ENCODE data around the gene NOS2.
A peak's percentile ranks its signal among the peaks of the same experiment; 100 is the strongest.
"Not testable (repeated sequence)": the region's sequence is repeated elsewhere in the genome, so short reads cannot be mapped to it uniquely, and the experiment has no call there.

NOS2 gene

GRCh38 chr17:27800522-27800921 is at the start of gene NOS2:
NOS2 (minus strand) TSS chr17:27800529; CDS start chr17:27798809, 1,720 bp downstream.
- no peaks in the 10 kb centered on the region for H3K36me3 Mint-ChIP-seq (ENCODE audit: insufficient read depth)

GRCh38 chr17:27849474-27850185 is 49.3 kb upstream of the NOS2 start:
- DNase-seq (ENCODE audit: low spot score in 2 of 2) (no peak), ATAC-seq (replicated peaks; ENCODE audit: extremely low read depth, poor library complexity, severe bottlenecking) (no peak)
- peaks cover 23% of the 10 kb centered on the region for H3K4me1 Mint-ChIP-seq
- H3K27ac Mint-ChIP-seq (ENCODE audit: low read depth), result no peak overlapping the region
- H3K27me3 Mint-ChIP-seq, result peaks cover under 1% of the 10 kb centered on the region
- H3K36me3 Mint-ChIP-seq (ENCODE audit: insufficient read depth), result peaks cover 1% of the 10 kb centered on the region
- H3K9me3 Mint-ChIP-seq, result no peaks in the 10 kb centered on the region
- no peak overlapping the region for H3K4me3 Mint-ChIP-seq

More at GRCh38 chr17:27800522-27800921, at the start of gene NOS2:
- ATAC-seq (replicated peaks; ENCODE audit: extremely low read depth, poor library complexity, severe bottlenecking) (no peak), DNase-seq (ENCODE audit: low spot score in 2 of 2) (no peak)
- Mint-ChIP-seq H3K27ac (ENCODE audit: low read depth) (no peak within 1 kb of the TSS), H3K27me3 (peaks cover 33% of the 10 kb centered on the region), H3K4me1 (peaks cover 8% of the 10 kb centered on the region), H3K9me3 (no peaks in the 10 kb centered on the region), H3K4me3 (no peak within 1 kb of the TSS)

GRCh38 chr17:27848931-27849330 is 48.6 kb upstream of the NOS2 start:
- ATAC-seq (replicated peaks; ENCODE audit: extremely low read depth, poor library complexity, severe bottlenecking), result no peak
- H3K4me1 Mint-ChIP-seq, result peaks cover 23% of the 10 kb centered on the region
- DNase-seq (ENCODE audit: low spot score in 2 of 2), result no peak
- no peaks in the 10 kb centered on the region for H3K27me3 Mint-ChIP-seq
- H3K4me3 Mint-ChIP-seq, result no peak overlapping the region
- H3K36me3 Mint-ChIP-seq (ENCODE audit: insufficient read depth), result peaks cover 1% of the 10 kb centered on the region
- H3K27ac Mint-ChIP-seq (ENCODE audit: low read depth), result no peak overlapping the region
- no peaks in the 10 kb centered on the region for H3K9me3 Mint-ChIP-seq

- not testable (repeated sequence) for DNase-seq (ENCODE audit: low spot score in 2 of 2); H3K9me3 Mint-ChIP-seq; H3K27me3 Mint-ChIP-seq; H3K36me3 Mint-ChIP-seq (ENCODE audit: insufficient read depth); ATAC-seq (replicated peaks; ENCODE audit: extremely low read depth, poor library complexity, severe bottlenecking)
- peak overlapping the region; percentile 73 for H3K27ac Mint-ChIP-seq (ENCODE audit: low read depth)
- H3K4me1 Mint-ChIP-seq, result peaks cover 23% of the 10 kb centered on the region
- H3K4me3 Mint-ChIP-seq, result peak overlapping the region; percentile 74
These were observed 46.5 kb upstream of the NOS2 start for GRCh38 chr17:27846808-27847307.

GRCh38 chr17:27846042-27846655 is 45.8 kb upstream of the NOS2 start:
- H3K9me3 Mint-ChIP-seq, result no peaks in the 10 kb centered on the region
- peaks cover 23% of the 10 kb centered on the region for H3K4me1 Mint-ChIP-seq
- peak overlapping the region; percentile 73 for H3K27ac Mint-ChIP-seq (ENCODE audit: low read depth)
- ATAC-seq (replicated peaks; ENCODE audit: extremely low read depth, poor library complexity, severe bottlenecking), result peak; percentile 81
- H3K36me3 Mint-ChIP-seq (ENCODE audit: insufficient read depth), result peaks cover 1% of the 10 kb centered on the region
- H3K4me3 Mint-ChIP-seq, result peak overlapping the region; percentile 74
- DNase-seq (ENCODE audit: low spot score in 2 of 2), result peak in 1 of 2 donors; percentile 30
- no peaks in the 10 kb centered on the region for H3K27me3 Mint-ChIP-seq

GRCh38 chr17:27845264-27846041 is 45.1 kb upstream of the NOS2 start:
- ATAC-seq (replicated peaks; ENCODE audit: extremely low read depth, poor library complexity, severe bottlenecking) (peak; percentile 48), DNase-seq (ENCODE audit: low spot score in 2 of 2) (no peak)
- Mint-ChIP-seq H3K36me3 (ENCODE audit: insufficient read depth) (peaks cover 1% of the 10 kb centered on the region), H3K4me3 (peak overlapping the region; percentile 74), H3K27me3 (no peaks in the 10 kb centered on the region), H3K27ac (ENCODE audit: low read depth) (peak overlapping the region; percentile 73), H3K9me3 (no peaks in the 10 kb centered on the region), H3K4me1 (peaks cover 23% of the 10 kb centered on the region)

GRCh38 chr17:27840688-27841087 is 40.4 kb upstream of the NOS2 start:
- no peaks in the 10 kb centered on the region for H3K36me3 Mint-ChIP-seq (ENCODE audit: insufficient read depth)
- no peak for ATAC-seq (replicated peaks; ENCODE audit: extremely low read depth, poor library complexity, severe bottlenecking)
- no peak for DNase-seq (ENCODE audit: low spot score in 2 of 2)

GRCh38 chr17:27840406-27840678 is 40.0 kb upstream of the NOS2 start:
- H3K9me3 Mint-ChIP-seq; H3K4me3 Mint-ChIP-seq; H3K27me3 Mint-ChIP-seq; H3K36me3 Mint-ChIP-seq (ENCODE audit: insufficient read depth); H3K4me1 Mint-ChIP-seq; DNase-seq (ENCODE audit: low spot score in 2 of 2); ATAC-seq (replicated peaks; ENCODE audit: extremely low read depth, poor library complexity, severe bottlenecking); H3K27ac Mint-ChIP-seq (ENCODE audit: low read depth): not testable (repeated sequence)

More at GRCh38 chr17:27840688-27841087, 40.4 kb upstream of the NOS2 start:
- H3K27me3 Mint-ChIP-seq, result no peaks in the 10 kb centered on the region
- no peak overlapping the region for H3K27ac Mint-ChIP-seq (ENCODE audit: low read depth)
- no peaks in the 10 kb centered on the region for H3K4me1 Mint-ChIP-seq
- H3K9me3 Mint-ChIP-seq, result no peaks in the 10 kb centered on the region
- H3K4me3 Mint-ChIP-seq, result no peak overlapping the region

- ATAC-seq (replicated peaks; ENCODE audit: extremely low read depth, poor library complexity, severe bottlenecking); H3K36me3 Mint-ChIP-seq (ENCODE audit: insufficient read depth); H3K4me1 Mint-ChIP-seq; H3K4me3 Mint-ChIP-seq; H3K9me3 Mint-ChIP-seq; H3K27me3 Mint-ChIP-seq; DNase-seq (ENCODE audit: low spot score in 2 of 2); H3K27ac Mint-ChIP-seq (ENCODE audit: low read depth): not testable (repeated sequence)
These were observed 39.5 kb upstream of the NOS2 start for GRCh38 chr17:27839571-27840405.

GRCh38 chr17:27838607-27839006 is 38.3 kb upstream of the NOS2 start:
- H3K36me3 Mint-ChIP-seq (ENCODE audit: insufficient read depth); H3K9me3 Mint-ChIP-seq; DNase-seq (ENCODE audit: low spot score in 2 of 2); ATAC-seq (replicated peaks; ENCODE audit: extremely low read depth, poor library complexity, severe bottlenecking); H3K4me1 Mint-ChIP-seq; H3K27me3 Mint-ChIP-seq; H3K4me3 Mint-ChIP-seq; H3K27ac Mint-ChIP-seq (ENCODE audit: low read depth): not testable (repeated sequence)

GRCh38 chr17:27837769-27838168 is 37.4 kb upstream of the NOS2 start:
- DNase-seq (ENCODE audit: low spot score in 2 of 2); H3K27me3 Mint-ChIP-seq; H3K9me3 Mint-ChIP-seq; H3K36me3 Mint-ChIP-seq (ENCODE audit: insufficient read depth); H3K4me1 Mint-ChIP-seq; H3K4me3 Mint-ChIP-seq; H3K27ac Mint-ChIP-seq (ENCODE audit: low read depth); ATAC-seq (replicated peaks; ENCODE audit: extremely low read depth, poor library complexity, severe bottlenecking): not testable (repeated sequence)

GRCh38 chr17:27836651-27837050 is 36.3 kb upstream of the NOS2 start:
- ATAC-seq (replicated peaks; ENCODE audit: extremely low read depth, poor library complexity, severe bottlenecking) (no peak), DNase-seq (ENCODE audit: low spot score in 2 of 2) (no peak)
- no peaks in the 10 kb centered on the region for H3K27me3 Mint-ChIP-seq
- H3K4me1 Mint-ChIP-seq, result no peaks in the 10 kb centered on the region
- H3K4me3 Mint-ChIP-seq, result no peak overlapping the region
- H3K27ac Mint-ChIP-seq (ENCODE audit: low read depth), result no peak overlapping the region
- H3K36me3 Mint-ChIP-seq (ENCODE audit: insufficient read depth), result no peaks in the 10 kb centered on the region
- H3K9me3 Mint-ChIP-seq, result peaks cover 5% of the 10 kb centered on the region
